Adrenal gland (tissue), 12 donors: ENCODE data around the gene HIPK1. TPM values are rescaled to one million over a fixed set of nuclear protein-coding genes. Genes with fewer than 3 reads are reported as not detected.

Source experiments
- DNase-seq, 7 donors: peaks; one replicate each; pipeline ENCODE4 v3.0.0-alpha.2; 2019 to 2020
- H3K27ac ChIP-seq, 5 donors: fragments of 200-600 bp; sonication (generic) in 4 of 5; 1 replicate in 3 of 5; 2 replicates in 2 of 5; pipeline versions ENCODE4 v1.5.1 to v1.8.0; 2016 to 2020; ENCODE audit warnings: mild to moderate bottlenecking in 1 of 5
- H3K27me3 ChIP-seq: fragments of 200-600 bp; 2 replicates; pipeline ENCODE4 v1.8.0; 2021
- H3K36me3 ChIP-seq, 2 donors: fragments of 200-600 bp; replicated peaks in 1 of 2; 1 replicate in 1 of 2; 2 replicates in 1 of 2; pipeline versions ENCODE4 v1.5.1 to v1.8.0; 2018 to 2022
- H3K4me1 ChIP-seq, 2 donors: fragments of 200-600 bp; replicated peaks in 1 of 2; 1 replicate in 1 of 2; 2 replicates in 1 of 2; pipeline versions ENCODE4 v1.5.1 to v1.8.0; 2018 to 2021
- H3K4me3 ChIP-seq, 4 donors: fragments of 200-600 bp; sonication (generic) in 3 of 4; one replicate each; pipeline ENCODE4 v1.5.1; 2016 to 2018
- H3K9me3 ChIP-seq, 3 donors: fragments of 200-600 bp; sonication (generic) in 1 of 3; replicated peaks in 1 of 3; 1 replicate in 2 of 3; 2 replicates in 1 of 3; pipeline versions ENCODE4 v1.5.1 to v1.8.0; 2016 to 2021
- CTCF ChIP-seq, 6 experiments: fragments of 450-650 bp in 4 of 6; fragments of 200-600 bp in 2 of 6; sonication (generic) in 1 of 6; IDR thresholded peaks; 1 replicate in 5 of 6; 2 replicates in 1 of 6; pipeline versions ENCODE4 v1.5.1 to v1.8.0; 2016 to 2021; ENCODE audit warnings: antibody characterized with exemption in 6 of 6, mild to moderate bottlenecking in 2 of 6, moderate library complexity in 1 of 6
- POLR2A ChIP-seq, 2 donors: fragments of 450-650 bp; IDR thresholded peaks; one replicate each; pipeline ENCODE4 v1.6.1; 2017; ENCODE audit warnings: antibody characterized with exemption in 2 of 2, mild to moderate bottlenecking in 2 of 2, moderate library complexity in 1 of 2
- WGBS, 4 donors: extraction: QIAGEN DNeasy Blood & Tissue Kit in 2 of 4; methylation state at CpG; one replicate each; pipeline versions ENCODE4 v1.1.5 to v1.1.7; 2013 to 2017; 5-methylcytosine and 5-hydroxymethylcytosine counted together
- intact Hi-C, 2 donors: fragments of 100-400 bp; cut with DNase I; formaldehyde crosslinking; loops; one replicate each; pipeline versions ENCODE4 v1.14.1 to v1.15.0; 2022 to 2023
- polyA plus RNA-seq, 3 donors: library from polyadenylated mRNA; stranded (reverse); fragments of 200-250 nt in 2 of 3; fragments of 350-450 nt in 1 of 3; fragmentation: Illumina TruSeq in 1 of 3; extraction: RNeasy Lipid Tissue Mini Kit (QIAGEN cat#74804) in 1 of 3; gene quantifications; one replicate each; pipeline ENCODE4 v1.2.3, GENCODE V29; 2013 to 2014
- total RNA-seq, 9 donors: library from RNA; depleted of rRNA in 4 of 9; stranded (reverse); fragments of >200 nt in 4 of 9; fragments of 120-200 nt in 1 of 9; fragmentation: NEBNext Ultra II Directional in 1 of 9; extraction: Animal tissue kit (Norgen Biotek cat#: 25700) in 1 of 9; gene quantifications; one replicate each; pipeline versions ENCODE4 v1.1.0 to v1.2.4, GENCODE V29; 2013 to 2023
- donor health status: healthy with polysubstance abuse.
- donor health status: Bipolar disorder and iron deficiency.
- donor health status: DM: yes; HTN: yes; CAD: no.
- donor health status: DM: no; HTN: no; CAD: no.
- donor health status: DM: no; HTN: no; CAD: no.
- donor health status: DM: yes; HTN: yes; CAD: no.

Gene HIPK1
- total and polyA plus RNA-seq, 12 donors: 13.0 to 102 (median 64.7) TPM

- no peaks in the 10 kb centered on the region for H3K9me3 ChIP-seq
- TF ChIP-seq POLR2A (IDR thresholded peaks at IDR 0.05) (no peak), CTCF (IDR thresholded peaks at IDR 0.05) (no peak)
- H3K27ac ChIP-seq: no peak overlapping the region
- H3K4me3 ChIP-seq: no peak overlapping the region
- H3K4me1 ChIP-seq: peaks cover 0 to 7% of the 10 kb centered on the region in 2 donors
- WGBS, 4 donors: 86 to 97% (median 89%) methylated on average over 1 of the region's 1 CpG
- peaks cover 0 to 55% of the 10 kb centered on the region in 2 donors for H3K36me3 ChIP-seq
- no peaks in the 10 kb centered on the region for H3K27me3 ChIP-seq
- intact Hi-C loops: no loop called here
- DNase-seq: no peak
Observed at GRCh38 chr1:113958691-113959090, 29.6 kb downstream of the HIPK1 start.

GRCh38 chr1:113963281-113963906 is 34.3 kb downstream of the HIPK1 start:
- no peak for TF ChIP-seq POLR2A (IDR thresholded peaks at IDR 0.05)
- TF ChIP-seq CTCF (IDR thresholded peaks at IDR 0.05): peak in 3 of 6 experiments; percentile 9 to 33 (median 20)
- H3K27ac ChIP-seq: no peak overlapping the region
- H3K4me1 ChIP-seq: peaks cover 0 to 6% of the 10 kb centered on the region in 2 donors
- intact Hi-C loops: no loop called here
- WGBS, 4 donors: 92 to 94% (median 93%) methylated on average over 12 of the region's 12 CpGs
- H3K27me3 ChIP-seq: no peaks in the 10 kb centered on the region
- DNase-seq: no peak
- H3K9me3 ChIP-seq: no peaks in the 10 kb centered on the region
- H3K36me3 ChIP-seq: peaks cover 0 to 43% of the 10 kb centered on the region in 2 donors
- H3K4me3 ChIP-seq: no peak overlapping the region

GRCh38 chr1:113965703-113966412 is 36.7 kb downstream of the HIPK1 start:
- intact Hi-C loops: no loop called here
- Histone ChIP-seq H3K27ac (no peak overlapping the region), H3K4me3 (no peak overlapping the region), H3K4me1 (peaks cover 0 to 6% of the 10 kb centered on the region in 2 donors), H3K27me3 (no peaks in the 10 kb centered on the region), H3K36me3 (peaks cover 0 to 64% of the 10 kb centered on the region in 2 donors), H3K9me3 (no peaks in the 10 kb centered on the region)
- no peak for TF ChIP-seq POLR2A (IDR thresholded peaks at IDR 0.05)
- TF ChIP-seq CTCF (IDR thresholded peaks at IDR 0.05): no peak
- peak in 3 of 7 donors; percentile 26 to 67 (median 43) for DNase-seq
- 69 to 83% (median 76%) methylated on average over 4 of the region's 4 CpGs for WGBS, 4 donors

GRCh38 chr1:113972954-113973353 is 43.8 kb downstream of the HIPK1 start:
- no peak for TF ChIP-seq CTCF (IDR thresholded peaks at IDR 0.05)
- no peak for TF ChIP-seq POLR2A (IDR thresholded peaks at IDR 0.05)
- Histone ChIP-seq H3K4me3 (no peak overlapping the region), H3K9me3 (no peaks in the 10 kb centered on the region), H3K4me1 (peaks cover 11 to 16% of the 10 kb centered on the region in 2 donors), H3K27me3 (no peaks in the 10 kb centered on the region), H3K36me3 (peaks cover 0 to 58% of the 10 kb centered on the region in 2 donors), H3K27ac (no peak overlapping the region)
- DNase-seq: no peak
- WGBS, 4 donors: 88 to 98% (median 96%) methylated on average over 9 of the region's 9 CpGs
- intact Hi-C loops: loop anchor here in 1 of 2 donors (10.0 kb wide), 1 partner anchor 138 kb away; no protein-coding TSS in a partner anchor
